Measurements from ENCODE around the gene TMEM183A.

Gene TMEM183A

DNA sequence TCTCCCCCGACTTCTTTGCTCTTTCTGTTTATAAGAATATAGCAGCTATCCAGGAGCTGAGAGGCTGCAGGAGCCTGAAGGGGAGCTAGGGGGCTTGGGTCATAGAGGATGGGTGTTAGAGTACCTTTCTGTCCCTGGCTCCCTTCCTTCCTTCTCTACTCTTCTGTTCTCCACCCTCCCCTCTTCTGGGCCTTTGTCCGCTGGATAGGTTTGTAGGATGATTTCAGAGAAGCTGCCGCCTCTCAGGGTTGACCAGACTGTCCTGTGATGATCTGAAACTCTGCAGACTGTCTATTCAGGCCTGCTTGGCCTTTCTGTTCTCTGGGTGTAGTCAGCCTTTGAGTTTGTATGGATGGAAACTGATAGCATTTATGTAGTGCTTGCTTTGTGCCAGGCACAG is 45.4 kb downstream of the TMEM183A start:
- TF ChIP-seq EZH2 (IDR thresholded peaks at IDR 0.05; ENCODE audit: borderline replicate concordance, low read length): no peak
- TF ChIP-seq, protein P1, sequence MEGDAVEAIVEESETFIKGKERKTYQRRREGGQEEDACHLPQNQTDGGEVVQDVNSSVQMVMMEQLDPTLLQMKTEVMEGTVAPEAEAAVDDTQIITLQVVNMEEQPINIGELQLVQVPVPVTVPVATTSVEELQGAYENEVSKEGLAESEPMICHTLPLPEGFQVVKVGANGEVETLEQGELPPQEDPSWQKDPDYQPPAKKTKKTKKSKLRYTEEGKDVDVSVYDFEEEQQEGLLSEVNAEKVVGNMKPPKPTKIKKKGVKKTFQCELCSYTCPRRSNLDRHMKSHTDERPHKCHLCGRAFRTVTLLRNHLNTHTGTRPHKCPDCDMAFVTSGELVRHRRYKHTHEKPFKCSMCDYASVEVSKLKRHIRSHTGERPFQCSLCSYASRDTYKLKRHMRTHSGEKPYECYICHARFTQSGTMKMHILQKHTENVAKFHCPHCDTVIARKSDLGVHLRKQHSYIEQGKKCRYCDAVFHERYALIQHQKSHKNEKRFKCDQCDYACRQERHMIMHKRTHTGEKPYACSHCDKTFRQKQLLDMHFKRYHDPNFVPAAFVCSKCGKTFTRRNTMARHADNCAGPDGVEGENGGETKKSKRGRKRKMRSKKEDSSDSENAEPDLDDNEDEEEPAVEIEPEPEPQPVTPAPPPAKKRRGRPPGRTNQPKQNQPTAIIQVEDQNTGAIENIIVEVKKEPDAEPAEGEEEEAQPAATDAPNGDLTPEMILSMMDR (IDR thresholded peaks at IDR 0.05; ENCODE audit: low read length): no peak
- Histone ChIP-seq H3K4me3 (ENCODE audit: low read depth, low read length, poor library complexity, severe bottlenecking) (no peak overlapping the region), H3K79me2 (ENCODE audit: insufficient read depth, low read length) (no peaks in the 10 kb centered on the region), H3F3A (ENCODE audit: insufficient read depth, low read length) (no peaks in the 10 kb centered on the region), H3K27ac (ENCODE audit: low read depth, low read length, poor library complexity, severe bottlenecking) (no peak overlapping the region), H3K36me3 (ENCODE audit: insufficient read depth, low read length) (no peaks in the 10 kb centered on the region), H3K27me3 (ENCODE audit: insufficient read depth, low read length) (peaks cover 3% of the 10 kb centered on the region; the same call in 1 of the 2 replicates), H3K9me2 (ENCODE audit: low read depth, low read length) (no peaks in the 10 kb centered on the region), H2AFZ (ENCODE audit: low read length) (no peak overlapping the region), H3K9me3 (ENCODE audit: low read length) (no peaks in the 10 kb centered on the region), H4K20me1 (ENCODE audit: insufficient read depth, low read length) (no peaks in the 10 kb centered on the region), H3K4me2 (ENCODE audit: low read length) (no peak overlapping the region), H3K9ac (ENCODE audit: low read length) (no peak overlapping the region), H3K4me1 (ENCODE audit: insufficient read depth, low read length, severe bottlenecking) (no peaks in the 10 kb centered on the region)

- no peaks in the 10 kb centered on the region for H3K79me2 ChIP-seq (ENCODE audit: insufficient read depth, low read length)
- no peak overlapping the region for H3K4me2 ChIP-seq (ENCODE audit: low read length)
- peaks cover 3% of the 10 kb centered on the region; the same call in 1 of the 2 replicates for H3K27me3 ChIP-seq (ENCODE audit: insufficient read depth, low read length)
- H4K20me1 ChIP-seq (ENCODE audit: insufficient read depth, low read length): no peaks in the 10 kb centered on the region
- H3K4me3 ChIP-seq (ENCODE audit: low read depth, low read length, poor library complexity, severe bottlenecking): no peak overlapping the region
- H3F3A ChIP-seq (ENCODE audit: insufficient read depth, low read length): no peaks in the 10 kb centered on the region
- H3K9me3 ChIP-seq (ENCODE audit: low read length): no peaks in the 10 kb centered on the region
- H2AFZ ChIP-seq (ENCODE audit: low read length): no peak overlapping the region
- H3K4me1 ChIP-seq (ENCODE audit: insufficient read depth, low read length, severe bottlenecking): no peaks in the 10 kb centered on the region
- H3K27ac ChIP-seq (ENCODE audit: low read depth, low read length, poor library complexity, severe bottlenecking): no peak overlapping the region
- no peaks in the 10 kb centered on the region for H3K9me2 ChIP-seq (ENCODE audit: low read depth, low read length)
- no peak overlapping the region for H3K9ac ChIP-seq (ENCODE audit: low read length)
- TF ChIP-seq, protein P1 (IDR thresholded peaks at IDR 0.05; ENCODE audit: low read length): no peak
- no peak for TF ChIP-seq EZH2 (IDR thresholded peaks at IDR 0.05; ENCODE audit: borderline replicate concordance, low read length)
- H3K36me3 ChIP-seq (ENCODE audit: insufficient read depth, low read length): no peaks in the 10 kb centered on the region
Measured at GRCh38 chr1:203054184-203054583, 47.0 kb downstream of the TMEM183A start.

DNA sequence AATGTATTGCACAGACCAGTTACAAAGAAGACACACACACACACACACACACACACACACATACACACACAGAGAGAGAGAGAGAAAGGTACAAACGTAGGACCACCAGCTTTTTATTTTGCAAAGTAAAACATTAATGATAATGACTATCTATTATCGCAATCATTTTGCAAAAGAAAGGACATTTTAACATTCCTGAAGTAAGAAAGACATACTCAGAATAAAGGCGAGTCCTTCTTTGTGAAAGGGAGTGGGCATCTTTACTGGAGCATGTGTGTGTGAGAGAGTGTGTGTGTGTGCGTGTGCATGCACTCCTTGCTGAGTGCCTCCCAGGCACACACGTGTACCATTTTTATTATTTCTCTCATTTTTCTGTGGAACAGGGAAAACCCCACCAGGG is 47.5 kb downstream of the TMEM183A start:
- Histone ChIP-seq H3F3A (ENCODE audit: insufficient read depth, low read length) (no peaks in the 10 kb centered on the region), H4K20me1 (ENCODE audit: insufficient read depth, low read length) (no peaks in the 10 kb centered on the region), H3K27ac (ENCODE audit: low read depth, low read length, poor library complexity, severe bottlenecking) (no peak overlapping the region), H3K4me1 (ENCODE audit: insufficient read depth, low read length, severe bottlenecking) (no peaks in the 10 kb centered on the region), H3K9me3 (ENCODE audit: low read length) (no peaks in the 10 kb centered on the region), H3K4me3 (ENCODE audit: low read depth, low read length, poor library complexity, severe bottlenecking) (no peak overlapping the region), H2AFZ (ENCODE audit: low read length) (no peak overlapping the region), H3K79me2 (ENCODE audit: insufficient read depth, low read length) (no peaks in the 10 kb centered on the region), H3K4me2 (ENCODE audit: low read length) (no peak overlapping the region), H3K36me3 (ENCODE audit: insufficient read depth, low read length) (no peaks in the 10 kb centered on the region), H3K9ac (ENCODE audit: low read length) (no peak overlapping the region), H3K27me3 (ENCODE audit: insufficient read depth, low read length) (peaks cover 3% of the 10 kb centered on the region; the same call in 1 of the 2 replicates), H3K9me2 (ENCODE audit: low read depth, low read length) (no peaks in the 10 kb centered on the region)
- TF ChIP-seq EZH2 (IDR thresholded peaks at IDR 0.05; ENCODE audit: borderline replicate concordance, low read length): no peak
- TF ChIP-seq, protein P1 (IDR thresholded peaks at IDR 0.05; ENCODE audit: low read length): no peak
